IMR-90 (cell line): ENCODE results near the gene GNAZ.

ENCODE experiments used
- BHLHE40 ChIP-seq: fragments of 150-350 bp; IDR thresholded peaks from 2 replicates; pipeline ENCODE4 v1.6.1; 2016; ENCODE audit warnings: mild to moderate bottlenecking, low read depth, low read length
- CEBPB ChIP-seq: IDR thresholded peaks from 2 replicates; pipeline ENCODE4 v1.6.1; 2012; ENCODE audit warnings: low read depth, low read length, improper control_type of control experiment
- CHD1 ChIP-seq: IDR thresholded peaks from 2 replicates; pipeline ENCODE4 v1.6.1; 2012; ENCODE audit warnings: low read depth, low read length, improper control_type of control experiment
- CTCF ChIP-seq: conservative IDR thresholded peaks from 2 replicates; pipeline ENCODE4 v1.5.1; 2012; ENCODE audit warnings: mild to moderate bottlenecking, low read depth, low read length, improper control_type of control experiment
- ELK1 ChIP-seq: fragments of 150-350 bp; IDR thresholded peaks from 2 replicates; pipeline ENCODE4 v1.6.1; 2016; ENCODE audit warnings: low read depth, mild to moderate bottlenecking, low read length, moderate library complexity, borderline replicate concordance
- MAFK ChIP-seq: IDR thresholded peaks from 2 replicates; pipeline ENCODE4 v1.6.1; 2012; ENCODE audit warnings: low read depth, low read length, improper control_type of control experiment
- POLR2A ChIP-seq: IDR thresholded peaks from 2 replicates; pipeline ENCODE4 v1.6.1; 2012; ENCODE audit warnings: mild to moderate bottlenecking, low read depth, low read length
- RAD21 ChIP-seq: IDR thresholded peaks from 2 replicates; pipeline ENCODE4 v1.6.1; 2012; ENCODE audit warnings: low read length, improper control_type of control experiment
- RCOR1 ChIP-seq: IDR thresholded peaks from 2 replicates; pipeline ENCODE4 v1.6.1; 2012; ENCODE audit warnings: mild to moderate bottlenecking, low read length, improper control_type of control experiment; ENCODE audit not compliant: insufficient replicate concordance
- RFX5 ChIP-seq: IDR thresholded peaks from 2 replicates; pipeline ENCODE4 v1.8.0; 2012; ENCODE audit warnings: low read depth, mild to moderate bottlenecking, low read length, moderate library complexity
- USF2 ChIP-seq: fragments of 150-350 bp; IDR thresholded peaks from 2 replicates; pipeline ENCODE4 v1.6.1; 2017; ENCODE audit warnings: mild to moderate bottlenecking, antibody characterized with exemption, low read length, low read depth

GRCh38 chr22:23168391-23169042 is 98.2 kb downstream of the GNAZ start:
- TF ChIP-seq POLR2A (no peak), CTCF (no peak), MAFK (no peak), CEBPB (no peak), CHD1 (no peak), USF2 (no peak), RCOR1 (no peak), ELK1 (no peak), RAD21 (no peak), RFX5 (no peak), BHLHE40 (no peak)
